H1 (cell line): Measurements from ENCODE around the gene MRPL11.

Experiments
- ATF2 ChIP-seq: IDR thresholded peaks from 2 replicates; pipeline ENCODE4 v1.6.1; 2012; ENCODE audit warnings: low read length, inconsistent platforms
- CTCF ChIP-seq, 3 experiments: IDR thresholded peaks; 1 replicate in 2 of 3; 2 replicates in 1 of 3; pipeline versions ENCODE4 v1.5.1 to v1.6.1; 2011; ENCODE audit warnings: low read length in 3 of 3, mild to moderate bottlenecking in 3 of 3, inconsistent platforms in 2 of 3, low read depth in 1 of 3, moderate library complexity in 1 of 3; ENCODE audit not compliant: insufficient read depth in 1 of 3; ENCODE audit errors: control extremely low read depth in 1 of 3
- EP300 ChIP-seq, 2 experiments: IDR thresholded peaks; 1 replicate in 1 of 2; 2 replicates in 1 of 2; pipeline ENCODE4 v1.6.1; 2011 to 2012; ENCODE audit warnings: low read depth in 2 of 2, low read length in 2 of 2, mild to moderate bottlenecking in 2 of 2, borderline replicate concordance in 1 of 2, inconsistent platforms in 1 of 2, moderate library complexity in 1 of 2
- EZH2 ChIP-seq: fragments of 200-600 bp; sonication (generic); IDR thresholded peaks from 2 replicates; pipeline ENCODE4 v1.7.1; 2012; ENCODE audit warnings: low read depth, mild to moderate bottlenecking, moderate library complexity, low read length, inconsistent platforms; ENCODE audit not compliant: severe bottlenecking
- JUN ChIP-seq: IDR thresholded peaks from 2 replicates; pipeline ENCODE4 v1.6.1; 2011; ENCODE audit warnings: low read depth, mild to moderate bottlenecking, improper control_type of control experiment, low read length
- JUND ChIP-seq: IDR thresholded peaks from 2 replicates; pipeline ENCODE4 v1.6.1; 2011; ENCODE audit warnings: mild to moderate bottlenecking, improper control_type of control experiment, low read length
- POLR2A ChIP-seq, 2 experiments: IDR thresholded peaks; 1 replicate in 1 of 2; 2 replicates in 1 of 2; pipeline ENCODE4 v1.6.1; 2011; ENCODE audit warnings: low read depth in 2 of 2, low read length in 2 of 2, mild to moderate bottlenecking in 2 of 2; ENCODE audit errors: control extremely low read depth in 1 of 2
- POLR2AphosphoS5 ChIP-seq: IDR thresholded peaks from 2 replicates; pipeline ENCODE4 v1.6.1; 2011; ENCODE audit warnings: low read depth, low read length
- RBBP5 ChIP-seq: IDR thresholded peaks from 2 replicates; pipeline ENCODE4 v1.7.1; 2012; ENCODE audit warnings: low read depth, mild to moderate bottlenecking, inconsistent platforms, low read length, moderate library complexity, borderline replicate concordance
- SIN3A ChIP-seq, 2 experiments: IDR thresholded peaks in 1 of 2; conservative IDR thresholded peaks in 1 of 2; 2 replicates each; pipeline ENCODE4 v1.6.1; 2011 to 2012; ENCODE audit warnings: low read length in 2 of 2, improper control_type of control experiment in 1 of 2, low read depth in 1 of 2, mild to moderate bottlenecking in 1 of 2
- SP4 ChIP-seq: IDR thresholded peaks from 2 replicates; pipeline ENCODE4 v1.6.1; 2012; ENCODE audit warnings: low read length, inconsistent platforms
- SRF ChIP-seq: IDR thresholded peaks from 2 replicates; pipeline ENCODE4 v1.6.1; 2011; ENCODE audit warnings: mild to moderate bottlenecking, low read depth, low read length, moderate library complexity

GRCh38 chr11:66414120-66414934 is 24.3 kb downstream of the MRPL11 start:
- no peak for TF ChIP-seq EP300 (IDR thresholded peaks at IDR 0.05; ENCODE audit: borderline replicate concordance in 1 of 2, low read depth in 2 of 2, low read length in 2 of 2)
- TF ChIP-seq POLR2AphosphoS5, result peak; percentile 29
- no peak for TF ChIP-seq CTCF (IDR thresholded peaks at IDR 0.05; ENCODE audit: control extremely low read depth in 1 of 3, insufficient read depth in 1 of 3, low read depth in 1 of 3, low read length in 3 of 3)
- TF ChIP-seq EZH2, result no peak
- TF ChIP-seq JUND, result no peak
- TF ChIP-seq POLR2A (IDR thresholded peaks at IDR 0.05; ENCODE audit: control extremely low read depth in 1 of 2, low read depth in 2 of 2, low read length in 2 of 2), result peak in 1 of 2 experiments; percentile 81; a peak in 2 of 3 replicates
- no peak for TF ChIP-seq SRF
- TF ChIP-seq SIN3A (conservative IDR thresholded peaks at IDR 0.05 in 1 of 2, IDR thresholded peaks at IDR 0.05 in 1 of 2; ENCODE audit: low read depth in 1 of 2, low read length in 2 of 2), result 0 out of 4 replicates have a peak, but pooled peaks have one; percentile 31 to 42
- TF ChIP-seq JUN, result no peak
- TF ChIP-seq SP4, result no peak
- peak; percentile 70; the same call in 1 of the 2 replicates for TF ChIP-seq RBBP5
- TF ChIP-seq ATF2, result no peak
